Hepatocyte (in vitro differentiated cells): Measurements from ENCODE around the gene PDE1C. TPM values are rescaled to one million over a fixed set of nuclear protein-coding genes. Genes with fewer than 3 reads are reported as not detected.

Experiments used
- DNase-seq: peaks from one replicate; pipeline ENCODE4 v3.0.0-alpha.2; 2016; ENCODE audit warnings: low spot score
- H2AFZ ChIP-seq: fragments of 200-600 bp; sonication (generic); 2 replicates; pipeline ENCODE4 v1.6.0; 2016; ENCODE audit warnings: antibody characterized with exemption, mild to moderate bottlenecking
- H3K27ac ChIP-seq: fragments of 200-600 bp; sonication (generic); 2 replicates; pipeline ENCODE4 v1.5.1; 2016; ENCODE audit warnings: mild to moderate bottlenecking
- H3K27me3 ChIP-seq: fragments of 200-600 bp; sonication (generic); 2 replicates; pipeline ENCODE4 v1.6.1; 2016
- H3K36me3 ChIP-seq: fragments of 200-600 bp; sonication (generic); replicated peaks from 2 replicates; pipeline ENCODE4 v1.5.1; 2016; ENCODE audit warnings: low read depth; ENCODE audit not compliant: insufficient read depth
- H3K4me1 ChIP-seq: fragments of 200-600 bp; sonication (generic); 2 replicates; pipeline ENCODE4 v1.5.1; 2016; ENCODE audit warnings: mild to moderate bottlenecking, moderate library complexity; ENCODE audit not compliant: insufficient read depth
- H3K4me2 ChIP-seq: fragments of 200-600 bp; sonication (generic); 2 replicates; pipeline ENCODE4 v1.6.0; 2016
- H3K4me3 ChIP-seq: fragments of 200-600 bp; sonication (generic); 2 replicates; pipeline ENCODE4 v1.5.1; 2016; ENCODE audit warnings: mild to moderate bottlenecking
- H3K79me2 ChIP-seq: fragments of 200-600 bp; sonication (generic); 2 replicates; pipeline ENCODE4 v1.6.0; 2017; ENCODE audit warnings: mild to moderate bottlenecking
- H3K9me2 ChIP-seq: fragments of 200-600 bp; sonication (generic); replicated peaks from 2 replicates; pipeline ENCODE4 v1.6.0; 2017; ENCODE audit warnings: mild to moderate bottlenecking; ENCODE audit not compliant: insufficient read depth
- H3K9me3 ChIP-seq: fragments of 200-600 bp; sonication (generic); 2 replicates; pipeline ENCODE4 v1.5.1; 2016; ENCODE audit warnings: low read depth, mild to moderate bottlenecking
- H4K20me1 ChIP-seq: fragments of 200-600 bp; sonication (generic); 2 replicates; pipeline ENCODE4 v1.6.0; 2016; ENCODE audit warnings: mild to moderate bottlenecking; ENCODE audit not compliant: insufficient read depth, poor library complexity, severe bottlenecking
- CTCF ChIP-seq: fragments of 200-600 bp; sonication (generic); IDR thresholded peaks from 2 replicates; pipeline ENCODE4 v1.5.1; 2016; ENCODE audit warnings: antibody characterized with exemption, mild to moderate bottlenecking; ENCODE audit not compliant: poor library complexity
- EZH2 ChIP-seq: fragments of 200-600 bp; sonication (generic); IDR thresholded peaks from 2 replicates; pipeline ENCODE4 v1.6.1; 2016; ENCODE audit warnings: antibody characterized with exemption, mild to moderate bottlenecking, borderline replicate concordance
- EZH2phosphoT487 ChIP-seq: fragments of 200-600 bp; sonication (generic); IDR thresholded peaks from one replicate; pipeline ENCODE4 v1.6.1; 2018; ENCODE audit warnings: antibody characterized with exemption, mild to moderate bottlenecking, low read depth, moderate library complexity; ENCODE audit not compliant: unreplicated experiment, severe bottlenecking
- WGBS: methylation state at CpG from one replicate; pipeline ENCODE4 v1.1.6; 2016; ENCODE audit warnings: low lambda C conversion rate; ENCODE audit errors: missing lambda C conversion rate; 5-methylcytosine and 5-hydroxymethylcytosine counted together
- polyA plus RNA-seq: library from polyadenylated mRNA; unstranded; fragments of >200 nt; fragmentation: Nextera tagmentation; extraction: Ambion mirVana; gene quantifications from 2 replicates; pipeline ENCODE4 v1.2.1, GENCODE V29; 2016
- total RNA-seq: library from RNA; depleted of rRNA; stranded (reverse); fragments of >200 nt; gene quantifications from 2 replicates; pipeline ENCODE4 v1.2.3, GENCODE V29; 2014

The PDE1C gene
- total and polyA plus RNA-seq, 2 experiments from 2014 or later = 1.8 to 5.0 TPM

GRCh38 chr7:32062150-32062549, 8.1 kb downstream of the PDE1C start:
- TF ChIP-seq CTCF (peak; percentile 49), EZH2 (no peak)
- no peak overlapping the region for H3K4me2 ChIP-seq
- DNase-seq = peak; percentile 64

GRCh38 chr7:32061346-32061745, 8.9 kb downstream of the PDE1C start:
- no peak for DNase-seq
- Histone ChIP-seq H3K9me2 (no peaks in the 10 kb centered on the region), H3K4me2 (no peak overlapping the region), H3K4me3 (no peak overlapping the region), H3K79me2 (no peaks in the 10 kb centered on the region), H3K27me3 (peaks cover 13% of the 10 kb centered on the region), H2AFZ (no peak overlapping the region), H3K36me3 (no peaks in the 10 kb centered on the region), H4K20me1 (no peaks in the 10 kb centered on the region), H3K4me1 (peaks cover 8% of the 10 kb centered on the region), H3K9me3 (no peaks in the 10 kb centered on the region), H3K27ac (no peak overlapping the region)
- TF ChIP-seq CTCF (no peak), EZH2 (no peak), EZH2phosphoT487 (no peak)
- WGBS = 98% methylated on average over 3 of the region's 3 CpGs

More at GRCh38 chr7:32062150-32062549, 8.1 kb downstream of the PDE1C start:
- WGBS = 56% methylated on average over 5 of the region's 5 CpGs
- Histone ChIP-seq H2AFZ (no peak overlapping the region), H3K9me3 (no peaks in the 10 kb centered on the region), H3K4me1 (peaks cover 8% of the 10 kb centered on the region), H3K9me2 (no peaks in the 10 kb centered on the region), H3K27me3 (peaks cover 21% of the 10 kb centered on the region), H3K79me2 (no peaks in the 10 kb centered on the region), H3K27ac (no peak overlapping the region), H3K36me3 (no peaks in the 10 kb centered on the region), H4K20me1 (no peaks in the 10 kb centered on the region), H3K4me3 (no peak overlapping the region)

- Histone ChIP-seq H3K4me2 (peak overlapping the region; percentile 68), H3K36me3 (no peaks in the 10 kb centered on the region), H3K27ac (peak overlapping the region; percentile 41), H3K4me1 (peaks cover 8% of the 10 kb centered on the region), H3K27me3 (no peaks in the 10 kb centered on the region), H2AFZ (no peak overlapping the region), H3K4me3 (no peak overlapping the region), H3K79me2 (no peaks in the 10 kb centered on the region), H3K9me3 (no peaks in the 10 kb centered on the region), H3K9me2 (no peaks in the 10 kb centered on the region), H4K20me1 (no peaks in the 10 kb centered on the region)
- DNase-seq = peak; percentile 31
- TF ChIP-seq CTCF = no peak
- TF ChIP-seq EZH2 = no peak
- TF ChIP-seq EZH2phosphoT487 = no peak
- WGBS = 26% methylated on average over 6 of the region's 6 CpGs
Measured at GRCh38 chr7:32059289-32060011, 10.8 kb downstream of the PDE1C start.
